GM12878 (cell line): ENCODE data around the gene PTPRD. TPM values are rescaled to one million over a fixed set of nuclear protein-coding genes. Genes with fewer than 3 reads are reported as not detected.

Experiments
- ATAC-seq: fragments of 200-7000 bp; cut with Tn5 transposase; 3 replicates; pipeline ENCODE4 v1.9.1; 2020; ENCODE audit warnings: mild to moderate bottlenecking, moderate library complexity
- BruUV-seq: library from RNA; stranded (reverse); fragments of 400-500 nt; replicated peaks from 2 replicates; lab custom pipeline; 2021; lab: Mats Ljungman, UMichigan
- CTCF ChIA-PET: fragments of 300-600 bp; sonication (Branson Sonifier 250); formaldehyde crosslinking; extraction: SDS; loops from one replicate; lab custom pipeline; 2021; ENCODE audit warnings: inconsistent platforms; lab: Yijun Ruan, JAX
- POLR2A ChIA-PET: fragments of 350-600 bp; formaldehyde crosslinking; extraction: SDS; loops from one replicate; lab custom pipeline; 2021; ENCODE audit warnings: inconsistent platforms; lab: Charles Lee
- RAD21 ChIA-PET: fragments of 300-600 bp; sonication (Branson Sonifier 250); formaldehyde crosslinking; loops from one replicate; lab custom pipeline; 2023; ENCODE audit warnings: antibody characterized with exemption; ENCODE audit not compliant: unreplicated experiment; lab: Charles Lee
- SMC1A ChIA-PET: fragments of 300-600 bp; sonication (Branson Sonifier 250); formaldehyde crosslinking; loops from one replicate; lab custom pipeline; 2023; ENCODE audit not compliant: unreplicated experiment, uncharacterized antibody; lab: Charles Lee
- DNase-seq: peaks from one replicate; pipeline ENCODE4 v3.0.0-alpha.2; 2011; ENCODE audit warnings: low read depth, low spot score
- FAIRE-seq: peaks from 3 replicates; lab custom pipeline; 2011; peaks lifted over from hg19 to GRCh38; lab: Jason Lieb, UNC
- H2AFZ ChIP-seq: 2 replicates; pipeline ENCODE4 v1.6.0; 2011; ENCODE audit warnings: low read depth, low read length, control low read depth; ENCODE audit not compliant: control insufficient read depth
- H3K27ac ChIP-seq: 2 replicates; pipeline ENCODE4 v1.5.1; 2011; ENCODE audit warnings: control low read depth; ENCODE audit not compliant: control insufficient read depth, insufficient read depth
- H3K27me3 ChIP-seq, 2 experiments: replicated peaks in 1 of 2; 2 replicates each; pipeline versions ENCODE4 v1.6.0 to v1.6.1; 2011; ENCODE audit warnings: low read length in 1 of 2; ENCODE audit not compliant: control insufficient read depth in 2 of 2, insufficient read depth in 2 of 2
- H3K36me3 ChIP-seq, 2 experiments: 2 replicates each; pipeline ENCODE4 v1.5.1; 2011; ENCODE audit warnings: low read length in 1 of 2; ENCODE audit not compliant: control insufficient read depth in 2 of 2, insufficient read depth in 2 of 2
- H3K4me1 ChIP-seq: 2 replicates; pipeline ENCODE4 v1.6.1; 2011; ENCODE audit warnings: mild to moderate bottlenecking, low read length, moderate library complexity, mixed read lengths; ENCODE audit not compliant: control insufficient read depth, insufficient read depth
- H3K4me2 ChIP-seq: 2 replicates; pipeline ENCODE4 v1.6.0; 2011; ENCODE audit warnings: control low read depth; ENCODE audit not compliant: control insufficient read depth, insufficient read depth
- H3K4me3 ChIP-seq: fragments of 200-600 bp; sonication (generic); 2 replicates; pipeline ENCODE4 v1.5.1; 2016
- H3K79me2 ChIP-seq: 2 replicates; pipeline ENCODE4 v1.6.0; 2011; ENCODE audit warnings: low read length; ENCODE audit not compliant: control insufficient read depth, insufficient read depth
- H3K9ac ChIP-seq: 2 replicates; pipeline ENCODE4 v1.8.0; 2011; ENCODE audit warnings: low read length, control low read depth, mixed read lengths; ENCODE audit not compliant: control insufficient read depth, insufficient read depth
- H3K9me3 ChIP-seq: replicated peaks from 3 replicates; pipeline ENCODE4 v1.5.1; 2011; ENCODE audit warnings: mild to moderate bottlenecking, low read length; ENCODE audit not compliant: control insufficient read depth, insufficient read depth
- H4K20me1 ChIP-seq: 2 replicates; pipeline ENCODE4 v1.6.0; 2011; ENCODE audit not compliant: control insufficient read depth, insufficient read depth
- ATF7 ChIP-seq: fragments of 450-650 bp; IDR thresholded peaks from 2 replicates; pipeline ENCODE4 v1.6.1; 2016; ENCODE audit warnings: low read depth, mild to moderate bottlenecking
- RELB ChIP-seq: fragments of 450-650 bp; IDR thresholded peaks from 2 replicates; pipeline ENCODE4 v1.6.1; 2017; ENCODE audit warnings: low read depth, mild to moderate bottlenecking, moderate library complexity
- RFX5 ChIP-seq: IDR thresholded peaks from 2 replicates; pipeline ENCODE4 v1.6.1; 2011; ENCODE audit warnings: low read depth, low read length, improper control_type of control experiment
- SPI1 ChIP-seq: IDR thresholded peaks from 2 replicates; pipeline ENCODE4 v1.6.1; 2011; ENCODE audit warnings: low read depth, mild to moderate bottlenecking, low read length, moderate library complexity, borderline replicate concordance; ENCODE audit not compliant: insufficient read depth
- SRF ChIP-seq, 2 experiments: IDR thresholded peaks; 2 replicates each; pipeline ENCODE4 v1.6.1; 2011; ENCODE audit warnings: low read depth in 2 of 2, low read length in 2 of 2, mild to moderate bottlenecking in 1 of 2, moderate library complexity in 1 of 2
- SUPT20H ChIP-seq: IDR thresholded peaks from 2 replicates; pipeline ENCODE4 v1.6.1; 2011; ENCODE audit warnings: low read depth, mild to moderate bottlenecking, low read length, moderate library complexity, borderline replicate concordance; ENCODE audit not compliant: control insufficient read depth
- TBL1XR1 ChIP-seq: IDR thresholded peaks from 2 replicates; pipeline ENCODE4 v1.6.1; 2012; ENCODE audit warnings: low read depth, low read length, improper control_type of control experiment
- ZNF274 ChIP-seq: IDR thresholded peaks from one replicate; pipeline ENCODE4 v1.8.0; 2011; ENCODE audit not compliant: insufficient read length, insufficient read depth
- WGBS: methylation state at CpG from one replicate; pipeline ENCODE4 v1.1.6; 2016; ENCODE audit warnings: low lambda C conversion rate; ENCODE audit not compliant: insufficient replicate concordance, insufficient coverage; ENCODE audit errors: missing lambda C conversion rate; 5-methylcytosine and 5-hydroxymethylcytosine counted together
- in situ Hi-C: fragments of 300-500 bp; cut with MboI; formaldehyde crosslinking; loops from 9 replicates; pipeline ENCODE4 v1.14.3; 2018; ENCODE audit warnings: mixed read lengths
- intact Hi-C: fragments of 100-400 bp; cut with micrococcal nuclease; formaldehyde crosslinking; loops from one replicate; pipeline ENCODE4 v1.14.2; 2022; ENCODE audit not compliant: unreplicated experiment
- polyA plus RNA-seq, 11 experiments: library from polyadenylated mRNA; depleted of rRNA in 4 of 11; unstranded in 6 of 11; stranded (reverse) in 5 of 11; fragments of >200 nt; fragmentation: Nextera tagmentation in 4 of 11; fragmentation: Illumina TruSeq in 1 of 11; extraction: Ambion mirVana in 4 of 11; extraction: Trizol in 1 of 11; gene quantifications; 1 replicate in 1 of 11; 2 replicates in 10 of 11; pipeline versions ENCODE4 v1.2.1 to v1.2.3, GENCODE V29; 2011 to 2016; ENCODE audit warnings: inconsistent platforms in 2 of 11, missing spikeins in 2 of 11, low read depth in 1 of 11
- total RNA-seq, 4 experiments: library from RNA; depleted of rRNA in 3 of 4; stranded (reverse); fragments of >200 nt in 3 of 4; fragmentation: Illumina TruSeq in 1 of 4; extraction: Trizol in 1 of 4; gene quantifications; 2 replicates each; pipeline versions ENCODE4 v1.2.1 to v1.2.3, GENCODE V29; 2013 to 2021
- TF ChIP-seq, protein P1 (sequence below): fragments of 450-650 bp; IDR thresholded peaks from 2 replicates; pipeline ENCODE4 v1.6.1; 2016; ENCODE audit warnings: mild to moderate bottlenecking, moderate library complexity, borderline replicate concordance
- TF ChIP-seq, protein P2 (sequence below): IDR thresholded peaks from 2 replicates; pipeline ENCODE4 v1.6.1; 2011; ENCODE audit warnings: low read depth, low read length, improper control_type of control experiment, borderline replicate concordance

PTPRD gene
- total and polyA plus RNA-seq, 10 of the 15 experiments (the other 5 are each of a cell fraction or from before 2014, with no cell fraction given), result under 0.01 to 0.05 (median 0.01) TPM; not detected in 7

- TF ChIP-seq, protein P1, sequence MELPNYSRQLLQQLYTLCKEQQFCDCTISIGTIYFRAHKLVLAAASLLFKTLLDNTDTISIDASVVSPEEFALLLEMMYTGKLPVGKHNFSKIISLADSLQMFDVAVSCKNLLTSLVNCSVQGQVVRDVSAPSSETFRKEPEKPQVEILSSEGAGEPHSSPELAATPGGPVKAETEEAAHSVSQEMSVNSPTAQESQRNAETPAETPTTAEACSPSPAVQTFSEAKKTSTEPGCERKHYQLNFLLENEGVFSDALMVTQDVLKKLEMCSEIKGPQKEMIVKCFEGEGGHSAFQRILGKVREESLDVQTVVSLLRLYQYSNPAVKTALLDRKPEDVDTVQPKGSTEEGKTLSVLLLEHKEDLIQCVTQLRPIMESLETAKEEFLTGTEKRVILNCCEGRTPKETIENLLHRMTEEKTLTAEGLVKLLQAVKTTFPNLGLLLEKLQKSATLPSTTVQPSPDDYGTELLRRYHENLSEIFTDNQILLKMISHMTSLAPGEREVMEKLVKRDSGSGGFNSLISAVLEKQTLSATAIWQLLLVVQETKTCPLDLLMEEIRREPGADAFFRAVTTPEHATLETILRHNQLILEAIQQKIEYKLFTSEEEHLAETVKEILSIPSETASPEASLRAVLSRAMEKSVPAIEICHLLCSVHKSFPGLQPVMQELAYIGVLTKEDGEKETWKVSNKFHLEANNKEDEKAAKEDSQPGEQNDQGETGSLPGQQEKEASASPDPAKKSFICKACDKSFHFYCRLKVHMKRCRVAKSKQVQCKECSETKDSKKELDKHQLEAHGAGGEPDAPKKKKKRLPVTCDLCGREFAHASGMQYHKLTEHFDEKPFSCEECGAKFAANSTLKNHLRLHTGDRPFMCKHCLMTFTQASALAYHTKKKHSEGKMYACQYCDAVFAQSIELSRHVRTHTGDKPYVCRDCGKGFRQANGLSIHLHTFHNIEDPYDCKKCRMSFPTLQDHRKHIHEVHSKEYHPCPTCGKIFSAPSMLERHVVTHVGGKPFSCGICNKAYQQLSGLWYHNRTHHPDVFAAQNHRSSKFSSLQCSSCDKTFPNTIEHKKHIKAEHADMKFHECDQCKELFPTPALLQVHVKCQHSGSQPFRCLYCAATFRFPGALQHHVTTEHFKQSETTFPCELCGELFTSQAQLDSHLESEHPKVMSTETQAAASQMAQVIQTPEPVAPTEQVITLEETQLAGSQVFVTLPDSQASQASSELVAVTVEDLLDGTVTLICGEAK, result no peak
- TF ChIP-seq SPI1 (no peak), ATF7 (no peak), TBL1XR1 (no peak), RELB (no peak)
Observed at GRCh38 chr9:9764821-9765220, 848.0 kb downstream of the PTPRD start (continued).

GRCh38 chr9:9754186-9754585 lies 858.6 kb downstream of the PTPRD start:
- SMC1A ChIA-PET, result interaction anchor here (1.4 kb wide), 1 partner anchor 10 kb away, joined by 4 read pairs; no protein-coding TSS in a partner anchor
- RAD21 ChIA-PET, result no interaction called here
- FAIRE-seq (no peak), DNase-seq (no peak)
- BruUV-seq, result no TSS peak
- Histone ChIP-seq H3K36me3 (no peaks in the 10 kb centered on the region), H3K27me3 (no peaks in the 10 kb centered on the region), H2AFZ (no peak overlapping the region), H3K4me1 (no peaks in the 10 kb centered on the region), H4K20me1 (no peaks in the 10 kb centered on the region), H3K79me2 (no peaks in the 10 kb centered on the region), H3K27ac (no peak overlapping the region), H3K4me3 (no peak overlapping the region)
- CTCF ChIA-PET, result no interaction called here
- POLR2A ChIA-PET, result no interaction called here
- WGBS, result 37% methylated on average over 4 of the region's 4 CpGs
- intact Hi-C loops, result no loop called here
- no peak for TF ChIP-seq ZNF274
- no peak for TF ChIP-seq RFX5
- TF ChIP-seq, protein P2, sequence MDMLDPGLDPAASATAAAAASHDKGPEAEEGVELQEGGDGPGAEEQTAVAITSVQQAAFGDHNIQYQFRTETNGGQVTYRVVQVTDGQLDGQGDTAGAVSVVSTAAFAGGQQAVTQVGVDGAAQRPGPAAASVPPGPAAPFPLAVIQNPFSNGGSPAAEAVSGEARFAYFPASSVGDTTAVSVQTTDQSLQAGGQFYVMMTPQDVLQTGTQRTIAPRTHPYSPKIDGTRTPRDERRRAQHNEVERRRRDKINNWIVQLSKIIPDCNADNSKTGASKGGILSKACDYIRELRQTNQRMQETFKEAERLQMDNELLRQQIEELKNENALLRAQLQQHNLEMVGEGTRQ, result no peak
- no peak for TF ChIP-seq SRF (IDR thresholded peaks at IDR 0.05; ENCODE audit: low read depth in 2 of 2, low read length in 2 of 2)
- TF ChIP-seq SUPT20H, result no peak
- TF ChIP-seq, all 136 proteins: peak for 0
- no peaks in the 10 kb centered on the region for H3K9me3 ChIP-seq
- H3K4me2 ChIP-seq, result no peak overlapping the region
- no peak for ATAC-seq
- no peak overlapping the region for H3K9ac ChIP-seq
- in situ Hi-C loops, result no loop called here
